HepG2 (cell line): ENCODE data around the gene LYSMD3. TPM values are rescaled to one million over a fixed set of nuclear protein-coding genes. Genes with fewer than 3 reads are reported as not detected.

ENCODE experiments used
- FOXA1 ChIP-seq, 2 experiments: fragments of 450-650 bp in 1 of 2; sonication (generic) in 1 of 2; formaldehyde crosslinking in 1 of 2; IDR thresholded peaks; 2 replicates each; pipeline versions ENCODE4 v1.4.0 to v1.6.1; 2016 to 2020; ENCODE audit warnings: missing genetic modification reagents in 1 of 2
- HNRNPL ChIP-seq: fragments of 200-400 bp; formaldehyde crosslinking; IDR thresholded peaks from 2 replicates; pipeline ENCODE4 v1.6.1; 2017; ENCODE audit warnings: mild to moderate bottlenecking, low read depth, low read length
- NFKBIZ ChIP-seq: IDR thresholded peaks from 2 replicates; pipeline ENCODE4 v1.6.1; 2018; ENCODE audit warnings: missing genetic modification reagents, missing compliant biosample characterization
- RAD51 ChIP-seq: fragments of 450-650 bp; IDR thresholded peaks from 2 replicates; pipeline ENCODE4 v1.6.1; 2016; ENCODE audit warnings: borderline replicate concordance
- SPEN ChIP-seq: sonication (generic); formaldehyde crosslinking; IDR thresholded peaks from 2 replicates; pipeline ENCODE4 v1.5.1; 2020; ENCODE audit warnings: low read depth, mild to moderate bottlenecking, missing genetic modification reagents
- TFDP1 ChIP-seq: IDR thresholded peaks from 2 replicates; pipeline ENCODE4 v1.6.1; 2016; ENCODE audit warnings: missing compliant biosample characterization, missing genetic modification reagents, borderline replicate concordance
- ZFP41 ChIP-seq: sonication (generic); formaldehyde crosslinking; IDR thresholded peaks from 2 replicates; pipeline ENCODE4 v1.4.0; 2020; ENCODE audit warnings: mild to moderate bottlenecking, missing genetic modification reagents, borderline replicate concordance
- ZFP62 ChIP-seq: sonication (generic); formaldehyde crosslinking; IDR thresholded peaks from 2 replicates; pipeline ENCODE4 v1.4.0; 2020; ENCODE audit warnings: missing genetic modification reagents
- ZIK1 ChIP-seq: sonication (generic); formaldehyde crosslinking; IDR thresholded peaks from 2 replicates; pipeline ENCODE4 v1.5.0; 2020; ENCODE audit warnings: mild to moderate bottlenecking, low read depth, missing genetic modification reagents, borderline replicate concordance
- ZNF10 ChIP-seq: sonication (generic); formaldehyde crosslinking; IDR thresholded peaks from 2 replicates; pipeline ENCODE4 v1.4.0; 2020; ENCODE audit warnings: mild to moderate bottlenecking, low read depth, missing genetic modification reagents, borderline replicate concordance
- ZNF430 ChIP-seq: sonication (generic); formaldehyde crosslinking; IDR thresholded peaks from 2 replicates; pipeline ENCODE4 v1.9.0; 2021; ENCODE audit warnings: mild to moderate bottlenecking, missing genetic modification reagents
- ZNF546 ChIP-seq: sonication (generic); formaldehyde crosslinking; conservative IDR thresholded peaks from 2 replicates; pipeline ENCODE4 v1.8.1; 2023; ENCODE audit warnings: mild to moderate bottlenecking, missing genetic modification reagents
- ZNF609 ChIP-seq: sonication (generic); formaldehyde crosslinking; IDR thresholded peaks from 2 replicates; pipeline ENCODE4 v1.4.0; 2020; ENCODE audit warnings: mild to moderate bottlenecking, missing genetic modification reagents, borderline replicate concordance
- ZNF614 ChIP-seq: IDR thresholded peaks from 2 replicates; pipeline ENCODE4 v1.6.1; 2018; ENCODE audit warnings: missing biosample characterization, missing genetic modification reagents, inconsistent platforms, borderline replicate concordance
- ZNF891 ChIP-seq: sonication (generic); formaldehyde crosslinking; IDR thresholded peaks from 2 replicates; pipeline ENCODE4 v1.5.0; 2020; ENCODE audit warnings: mild to moderate bottlenecking, missing genetic modification reagents
- ZZZ3 ChIP-seq: sonication (generic); formaldehyde crosslinking; IDR thresholded peaks from 2 replicates; pipeline ENCODE4 v1.4.0; 2020; ENCODE audit warnings: missing genetic modification reagents, mild to moderate bottlenecking, borderline replicate concordance
- polyA plus RNA-seq, 8 experiments: library from polyadenylated mRNA; depleted of rRNA in 3 of 8; stranded (reverse) in 7 of 8; unstranded in 1 of 8; fragments of >200 nt; fragmentation: Illumina TruSeq in 4 of 8; extraction: Trizol in 4 of 8; gene quantifications; 2 replicates each; pipeline versions ENCODE4 v1.2.1 to v1.2.3, GENCODE V29; 2011 to 2016; ENCODE audit warnings: low read depth in 4 of 8, missing spikeins in 1 of 8, mixed read lengths in 1 of 8; ENCODE audit not compliant: insufficient read depth in 1 of 8
- total RNA-seq, 5 experiments: library from RNA; depleted of rRNA; stranded (reverse); fragments of >200 nt; fragmentation: Illumina TruSeq; extraction: Trizol; gene quantifications; 2 replicates each; pipeline ENCODE4 v1.2.3, GENCODE V29; 2016; ENCODE audit warnings: low read depth in 1 of 5
- TF ChIP-seq, protein P1 (sequence below): sonication (generic); formaldehyde crosslinking; IDR thresholded peaks from 2 replicates; pipeline ENCODE4 v1.5.1; 2020; ENCODE audit warnings: missing genetic modification reagents, mild to moderate bottlenecking, borderline replicate concordance
- TF ChIP-seq, protein P2 (sequence below): sonication (generic); formaldehyde crosslinking; IDR thresholded peaks from 2 replicates; pipeline ENCODE4 v1.4.0; 2020; ENCODE audit warnings: missing genetic modification reagents

Gene LYSMD3
- total and polyA plus RNA-seq, 2 of the 13 experiments (the other 11 are each of a cell fraction or from before 2014, with no cell fraction given), result 9.1 to 13.8 TPM

GRCh38 chr5:90529194-90529938 lies at the start of gene LYSMD3 (continued):
- TF ChIP-seq ZNF614 (CRISPR knock-in tag) (no peak), ZNF430 (CRISPR knock-in tag) (peak; percentile 91), ZFP41 (CRISPR knock-in tag) (peak; percentile 66; the same call in 1 of the 2 replicates), HNRNPL (no peak), NFKBIZ (CRISPR knock-in tag) (no peak), ZNF891 (CRISPR knock-in tag) (peak; percentile 10; the same call in 1 of the 2 replicates), ZNF546 (CRISPR knock-in tag) (peak; percentile 36; the same call in 1 of the 2 replicates), SPEN (CRISPR knock-in tag) (peak; percentile 94), ZIK1 (CRISPR knock-in tag) (peak; percentile 78; the same call in 1 of the 2 replicates), ZNF10 (CRISPR knock-in tag) (no peak), ZZZ3 (CRISPR knock-in tag) (peak; percentile 56; the same call in 1 of the 2 replicates), TFDP1 (CRISPR knock-in tag) (no peak), FOXA1 (IDR thresholded peaks at IDR 0.05) (no peak), FOXA1 (CRISPR knock-in tag; IDR thresholded peaks at IDR 0.05) (0 out of 2 replicates have a peak, but pooled peaks have one; percentile 13), ZFP62 (CRISPR knock-in tag) (no peak), ZNF609 (CRISPR knock-in tag) (peak; percentile 62), RAD51 (no peak)
- TF ChIP-seq, protein P1, sequence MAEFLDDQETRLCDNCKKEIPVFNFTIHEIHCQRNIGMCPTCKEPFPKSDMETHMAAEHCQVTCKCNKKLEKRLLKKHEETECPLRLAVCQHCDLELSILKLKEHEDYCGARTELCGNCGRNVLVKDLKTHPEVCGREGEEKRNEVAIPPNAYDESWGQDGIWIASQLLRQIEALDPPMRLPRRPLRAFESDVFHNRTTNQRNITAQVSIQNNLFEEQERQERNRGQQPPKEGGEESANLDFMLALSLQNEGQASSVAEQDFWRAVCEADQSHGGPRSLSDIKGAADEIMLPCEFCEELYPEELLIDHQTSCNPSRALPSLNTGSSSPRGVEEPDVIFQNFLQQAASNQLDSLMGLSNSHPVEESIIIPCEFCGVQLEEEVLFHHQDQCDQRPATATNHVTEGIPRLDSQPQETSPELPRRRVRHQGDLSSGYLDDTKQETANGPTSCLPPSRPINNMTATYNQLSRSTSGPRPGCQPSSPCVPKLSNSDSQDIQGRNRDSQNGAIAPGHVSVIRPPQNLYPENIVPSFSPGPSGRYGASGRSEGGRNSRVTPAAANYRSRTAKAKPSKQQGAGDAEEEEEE, result peak; percentile 82; the same call in 1 of the 2 replicates
- TF ChIP-seq, protein P2, sequence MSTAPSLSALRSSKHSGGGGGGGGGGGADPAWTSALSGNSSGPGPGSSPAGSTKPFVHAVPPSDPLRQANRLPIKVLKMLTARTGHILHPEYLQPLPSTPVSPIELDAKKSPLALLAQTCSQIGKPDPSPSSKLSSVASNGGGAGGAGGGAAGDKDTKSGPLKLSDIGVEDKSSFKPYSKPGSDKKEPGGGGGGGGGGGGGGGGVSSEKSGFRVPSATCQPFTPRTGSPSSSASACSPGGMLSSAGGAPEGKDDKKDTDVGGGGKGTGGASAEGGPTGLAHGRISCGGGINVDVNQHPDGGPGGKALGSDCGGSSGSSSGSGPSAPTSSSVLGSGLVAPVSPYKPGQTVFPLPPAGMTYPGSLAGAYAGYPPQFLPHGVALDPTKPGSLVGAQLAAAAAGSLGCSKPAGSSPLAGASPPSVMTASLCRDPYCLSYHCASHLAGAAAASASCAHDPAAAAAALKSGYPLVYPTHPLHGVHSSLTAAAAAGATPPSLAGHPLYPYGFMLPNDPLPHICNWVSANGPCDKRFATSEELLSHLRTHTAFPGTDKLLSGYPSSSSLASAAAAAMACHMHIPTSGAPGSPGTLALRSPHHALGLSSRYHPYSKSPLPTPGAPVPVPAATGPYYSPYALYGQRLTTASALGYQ, result no peak
